ENCODE data around the gene AOAH. TPM values are rescaled to one million over a fixed set of nuclear protein-coding genes. Genes with fewer than 3 reads are reported as not detected.

AOAH gene
- total RNA-seq, 1 donor from 2014 or later: 5.5 TPM

GRCh38 chr7:36637417-36637816 is 86.9 kb downstream of the AOAH start:
- no peak overlapping the region for H2AFZ ChIP-seq (replicated peaks)

GRCh38 chr7:36636126-36636525 is 88.2 kb downstream of the AOAH start:
- peaks cover 56% of the 10 kb centered on the region for H3K4me1 ChIP-seq
- peaks cover 5% of the 10 kb centered on the region for H3F3A ChIP-seq (ENCODE audit: low read depth)
- TF ChIP-seq EZH2phosphoT487 (IDR thresholded peaks at IDR 0.05) (no peak), CTCF (IDR thresholded peaks at IDR 0.05) (no peak), EZH2 (IDR thresholded peaks at IDR 0.05) (no peak)
- no peaks in the 10 kb centered on the region for H3K9me3 ChIP-seq (ENCODE audit: low read depth)
- Mint-ChIP-seq H3K36me3 (no peaks in the 10 kb centered on the region), H3K4me3 (no peak overlapping the region), H3K27me3 (ENCODE audit: insufficient read depth, low read depth) (peaks cover 7% of the 10 kb centered on the region), H3K4me1 (peaks cover 46% of the 10 kb centered on the region), H3K9me3 (no peaks in the 10 kb centered on the region), H3K27ac (no peak overlapping the region)
- no peaks in the 10 kb centered on the region for H3K36me3 ChIP-seq
- no peak overlapping the region for H3K4me2 ChIP-seq
- DNase-seq (ENCODE audit: low spot score): no peak
- no peak overlapping the region for H3K9ac ChIP-seq
- H3K4me3 ChIP-seq: no peak overlapping the region
- no peak overlapping the region for H2AFZ ChIP-seq (replicated peaks)
- H3K27ac ChIP-seq: no peak overlapping the region
- no peaks in the 10 kb centered on the region for H3K27me3 ChIP-seq
- no peaks in the 10 kb centered on the region for H3K79me2 ChIP-seq (ENCODE audit: low read depth)
- H4K20me1 ChIP-seq (ENCODE audit: low read depth): no peaks in the 10 kb centered on the region

More at GRCh38 chr7:36637417-36637816, 86.9 kb downstream of the AOAH start:
- Histone ChIP-seq H3K9me3 (ENCODE audit: low read depth) (no peaks in the 10 kb centered on the region), H3K9ac (no peak overlapping the region), H3K4me3 (no peak overlapping the region), H3F3A (ENCODE audit: low read depth) (peaks cover 5% of the 10 kb centered on the region), H3K27ac (no peak overlapping the region), H3K27me3 (no peaks in the 10 kb centered on the region), H4K20me1 (ENCODE audit: low read depth) (no peaks in the 10 kb centered on the region), H3K4me1 (peaks cover 58% of the 10 kb centered on the region), H3K79me2 (ENCODE audit: low read depth) (no peaks in the 10 kb centered on the region), H3K36me3 (no peaks in the 10 kb centered on the region), H3K4me2 (no peak overlapping the region)
- Mint-ChIP-seq H3K27ac (no peak overlapping the region), H3K4me3 (no peak overlapping the region), H3K9me3 (no peaks in the 10 kb centered on the region), H3K36me3 (no peaks in the 10 kb centered on the region), H3K27me3 (ENCODE audit: insufficient read depth, low read depth) (peaks cover 8% of the 10 kb centered on the region), H3K4me1 (peaks cover 48% of the 10 kb centered on the region)
- no peak for DNase-seq (ENCODE audit: low spot score)
- TF ChIP-seq EZH2phosphoT487 (IDR thresholded peaks at IDR 0.05) (no peak), CTCF (IDR thresholded peaks at IDR 0.05) (no peak), EZH2 (IDR thresholded peaks at IDR 0.05) (no peak)

GRCh38 chr7:36635091-36635490 is 89.2 kb downstream of the AOAH start:
- no peaks in the 10 kb centered on the region for H3K36me3 Mint-ChIP-seq
- peak overlapping the region; percentile 44 for H3K27ac Mint-ChIP-seq
- no peaks in the 10 kb centered on the region for H3K9me3 Mint-ChIP-seq
- no peak for DNase-seq (ENCODE audit: low spot score)
- peaks cover 46% of the 10 kb centered on the region for H3K4me1 Mint-ChIP-seq
- no peak overlapping the region for H3K9ac ChIP-seq
- H4K20me1 ChIP-seq (ENCODE audit: low read depth): no peaks in the 10 kb centered on the region
- no peak overlapping the region for H3K27ac ChIP-seq
- peaks cover 50% of the 10 kb centered on the region for H3K4me1 ChIP-seq
- no peak overlapping the region for H3K4me3 ChIP-seq
- no peaks in the 10 kb centered on the region for H3K36me3 ChIP-seq
- no peaks in the 10 kb centered on the region for H3K9me3 ChIP-seq (ENCODE audit: low read depth)
- H3K79me2 ChIP-seq (ENCODE audit: low read depth): no peaks in the 10 kb centered on the region
- no peak overlapping the region for H3K4me2 ChIP-seq
- peaks cover 5% of the 10 kb centered on the region for H3F3A ChIP-seq (ENCODE audit: low read depth)
- peaks cover 7% of the 10 kb centered on the region for H3K27me3 Mint-ChIP-seq (ENCODE audit: insufficient read depth, low read depth)
- no peak overlapping the region for H2AFZ ChIP-seq (replicated peaks)
- no peak overlapping the region for H3K4me3 Mint-ChIP-seq
- no peaks in the 10 kb centered on the region for H3K27me3 ChIP-seq
- TF ChIP-seq EZH2 (IDR thresholded peaks at IDR 0.05) (no peak), CTCF (IDR thresholded peaks at IDR 0.05) (no peak), EZH2phosphoT487 (IDR thresholded peaks at IDR 0.05) (no peak)

Data from neural progenitor cell (in vitro differentiated cells).